CD14-positive monocyte (primary cell): Measurements from ENCODE around the gene ARHGAP32. TPM values are rescaled to one million over a fixed set of nuclear protein-coding genes. Genes with fewer than 3 reads are reported as not detected.

Source experiments
- DNase-seq, 3 donors: peaks; one replicate each; pipeline ENCODE4 v3.0.0-alpha.2; 2011 to 2022
- H2AFZ ChIP-seq: 2 replicates; pipeline ENCODE4 v1.6.0; 2012; ENCODE audit warnings: mild to moderate bottlenecking, low read depth, low read length, inconsistent platforms; ENCODE audit not compliant: insufficient read depth, poor library complexity, severe bottlenecking
- H3K27ac ChIP-seq, 2 donors: 1 replicate in 1 of 2; 2 replicates in 1 of 2; pipeline ENCODE4 v1.5.1; 2012 to 2013; ENCODE audit warnings: low read length in 2 of 2, control low read depth in 1 of 2, inconsistent platforms in 1 of 2, low read depth in 1 of 2, mild to moderate bottlenecking in 1 of 2
- H3K27me3 ChIP-seq, 2 donors: one replicate each; pipeline versions ENCODE4 v1.6.0 to v1.6.1; 2011 to 2013; ENCODE audit warnings: low read length in 2 of 2; ENCODE audit not compliant: control insufficient read depth in 2 of 2, insufficient read depth in 2 of 2
- H3K36me3 ChIP-seq, 2 donors: replicated peaks in 1 of 2; 1 replicate in 1 of 2; 2 replicates in 1 of 2; pipeline versions ENCODE4 v1.5.1 to v1.6.1; 2012 to 2013; ENCODE audit warnings: low read length in 2 of 2, control low read depth in 1 of 2, inconsistent platforms in 1 of 2, mild to moderate bottlenecking in 1 of 2; ENCODE audit not compliant: insufficient read depth in 2 of 2, control insufficient read depth in 1 of 2
- H3K4me1 ChIP-seq, 2 donors: 1 replicate in 1 of 2; 2 replicates in 1 of 2; pipeline versions ENCODE4 v1.5.1 to v1.6.1; 2012 to 2013; ENCODE audit warnings: low read length in 2 of 2, control low read depth in 1 of 2, inconsistent platforms in 1 of 2, mild to moderate bottlenecking in 1 of 2, moderate library complexity in 1 of 2; ENCODE audit not compliant: insufficient read depth in 2 of 2, control insufficient read depth in 1 of 2
- H3K4me2 ChIP-seq: replicated peaks from 2 replicates; pipeline ENCODE3; 2012; ENCODE audit warnings: low read length, moderate library complexity, mild to moderate bottlenecking; ENCODE audit not compliant: poor library complexity, severe bottlenecking; ENCODE audit errors: extremely low read depth
- H3K4me3 ChIP-seq, 3 experiments: fragments of 200-600 bp in 1 of 3; sonication (generic) in 1 of 3; replicated peaks in 1 of 3; 1 replicate in 2 of 3; 2 replicates in 1 of 3; pipeline ENCODE4 v1.5.1; 2011 to 2013; ENCODE audit warnings: low read length in 3 of 3, mild to moderate bottlenecking in 3 of 3, control low read depth in 2 of 3, low read depth in 2 of 3, inconsistent platforms in 1 of 3, moderate library complexity in 1 of 3
- H3K79me2 ChIP-seq: 2 replicates; pipeline ENCODE4 v1.6.0; 2012; ENCODE audit warnings: mild to moderate bottlenecking, control low read depth, inconsistent platforms, low read length, moderate library complexity; ENCODE audit not compliant: insufficient read depth
- H3K9ac ChIP-seq: 2 replicates; pipeline ENCODE4 v1.6.0; 2017; ENCODE audit warnings: low read length, mild to moderate bottlenecking; ENCODE audit not compliant: insufficient read depth, poor library complexity, severe bottlenecking
- H3K9me3 ChIP-seq, 2 donors: replicated peaks in 1 of 2; 1 replicate in 1 of 2; 2 replicates in 1 of 2; pipeline versions ENCODE4 v1.5.1 to v1.6.1; 2012 to 2013; ENCODE audit warnings: low read length in 2 of 2, control low read depth in 1 of 2; ENCODE audit not compliant: control insufficient read depth in 1 of 2, insufficient read depth in 1 of 2
- H4K20me1 ChIP-seq: 2 replicates; pipeline ENCODE4 v1.6.0; 2012; ENCODE audit warnings: mild to moderate bottlenecking, low read length, control low read depth, moderate library complexity; ENCODE audit not compliant: insufficient read depth
- H3K27ac Mint-ChIP-seq, 7 donors: one replicate each; pipeline ENCODE4 v1.8.0; 2020; ENCODE audit warnings: mild to moderate bottlenecking in 7 of 7, mixed read lengths in 7 of 7, moderate library complexity in 6 of 7, inconsistent platforms in 2 of 7
- H3K27me3 Mint-ChIP-seq, 3 donors: one replicate each; pipeline ENCODE4 v1.8.0; 2021 to 2022; ENCODE audit warnings: low read depth in 3 of 3, mild to moderate bottlenecking in 3 of 3, mixed read lengths in 3 of 3, moderate library complexity in 3 of 3, inconsistent platforms in 1 of 3
- H3K36me3 Mint-ChIP-seq, 2 donors: one replicate each; pipeline ENCODE4 v1.8.0; 2020; ENCODE audit warnings: mixed read lengths in 2 of 2, inconsistent platforms in 1 of 2, mild to moderate bottlenecking in 1 of 2
- H3K4me1 Mint-ChIP-seq: one replicate; pipeline ENCODE4 v1.8.0; 2020; ENCODE audit warnings: mild to moderate bottlenecking, mixed read lengths
- H3K4me3 Mint-ChIP-seq, 2 donors: one replicate each; pipeline ENCODE4 v1.8.0; 2020; ENCODE audit warnings: mild to moderate bottlenecking in 2 of 2, mixed read lengths in 2 of 2, moderate library complexity in 1 of 2
- H3K9me3 Mint-ChIP-seq, 7 donors: one replicate each; pipeline ENCODE4 v1.8.0; 2020 to 2022; ENCODE audit warnings: mixed read lengths in 7 of 7, mild to moderate bottlenecking in 6 of 7, moderate library complexity in 6 of 7, inconsistent platforms in 2 of 7
- CTCF ChIP-seq: fragments of 200-600 bp; IDR thresholded peaks from one replicate; pipeline ENCODE4 v1.8.0; 2022; ENCODE audit warnings: antibody characterized with exemption, mild to moderate bottlenecking
- WGBS: methylation state at CpG from one replicate; pipeline ENCODE4 v1.1.5; 2013; ENCODE audit warnings: missing lambda C conversion rate; ENCODE audit not compliant: insufficient coverage; 5-methylcytosine and 5-hydroxymethylcytosine counted together
- intact Hi-C, 2 donors: fragments of 100-400 bp; cut with micrococcal nuclease; formaldehyde crosslinking; loops; one replicate each; pipeline versions ENCODE4 v1.15.0 to v1.15.1; 2023
- polyA plus RNA-seq, 3 donors: library from polyadenylated mRNA; depleted of rRNA in 1 of 3; unstranded in 2 of 3; stranded (reverse) in 1 of 3; fragments of 300-500 nt in 2 of 3; fragments of >200 nt in 1 of 3; fragmentation: Illumina TruSeq in 2 of 3; gene quantifications; 1 replicate in 2 of 3; 2 replicates in 1 of 3; pipeline ENCODE4 v1.2.3, GENCODE V29; 2012 to 2021

Gene ARHGAP32
- polyA plus RNA-seq, 3 donors: 0.13 to 3.4 (median 0.72) TPM

GRCh38 chr11:129222158-129222557, 30.0 kb upstream of the ARHGAP32 start:
- Histone ChIP-seq H3K27me3 (no peaks in the 10 kb centered on the region), H3K36me3 (no peaks in the 10 kb centered on the region), H3K27ac (no peak overlapping the region), H2AFZ (no peak overlapping the region), H3K4me3 (no peak overlapping the region), H3K79me2 (no peaks in the 10 kb centered on the region), H3K9ac (no peak overlapping the region), H4K20me1 (peaks cover 3% of the 10 kb centered on the region), H3K4me1 (no peaks in the 10 kb centered on the region), H3K9me3 (peaks cover 0 to 11% of the 10 kb centered on the region in 2 donors), H3K4me2 (no peak overlapping the region)
- Mint-ChIP-seq H3K36me3 (peaks cover 0 to 2% of the 10 kb centered on the region in 2 donors), H3K27ac (no peak overlapping the region), H3K27me3 (peaks cover 0 to 2% (median 0%) of the 10 kb centered on the region in 3 donors), H3K9me3 (peaks cover 4 to 18% (median 11%) of the 10 kb centered on the region in 7 donors), H3K4me1 (peaks cover 8% of the 10 kb centered on the region), H3K4me3 (no peak overlapping the region)
- TF ChIP-seq CTCF: no peak
- no CpG with 5 or more reads among the region's 3 CpGs for WGBS
- no peak for DNase-seq
- intact Hi-C loops: no loop called here

- Histone ChIP-seq H3K36me3 (no peaks in the 10 kb centered on the region), H3K4me2 (no peak overlapping the region), H3K9ac (no peak overlapping the region), H3K27ac (no peak overlapping the region), H3K4me1 (no peaks in the 10 kb centered on the region), H3K27me3 (no peaks in the 10 kb centered on the region), H2AFZ (no peak overlapping the region), H4K20me1 (peaks cover 4% of the 10 kb centered on the region), H3K9me3 (no peaks in the 10 kb centered on the region), H3K79me2 (no peaks in the 10 kb centered on the region), H3K4me3 (no peak overlapping the region)
- Mint-ChIP-seq H3K27me3 (no peaks in the 10 kb centered on the region), H3K27ac (no peak overlapping the region), H3K9me3 (no peaks in the 10 kb centered on the region), H3K4me1 (peaks cover 5% of the 10 kb centered on the region), H3K36me3 (no peaks in the 10 kb centered on the region), H3K4me3 (no peak overlapping the region)
- no peak for DNase-seq
- no peak for TF ChIP-seq CTCF
- intact Hi-C loops: no loop called here
- 90% methylated on average over 5 of the region's 8 CpGs for WGBS
Observed at GRCh38 chr11:129215506-129216245, 23.6 kb upstream of the ARHGAP32 start.
